Dedifferentiated amniotic fluid mesenchymal stem cell (primary cell): Measurements from ENCODE around the gene ARMC2.
"Not testable (repeated sequence)": the region's sequence is repeated elsewhere in the genome, so short reads cannot be mapped to it uniquely, and the experiment has no call there.

Experiments used
- DNase-seq: peaks from one replicate; pipeline ENCODE4 v3.0.0-alpha.2; 2016; ENCODE audit errors: extremely low spot score

The ARMC2 gene

GRCh38 chr6:108872141-108872557 is 23.9 kb downstream of the ARMC2 start:
- DNase-seq = no peak

GRCh38 chr6:108872575-108872974 is 24.4 kb downstream of the ARMC2 start:
- DNase-seq = no peak

- no peak for DNase-seq
These were observed 25.0 kb downstream of the ARMC2 start for GRCh38 chr6:108873251-108873650.

- no peak for DNase-seq
These were observed 25.7 kb downstream of the ARMC2 start for GRCh38 chr6:108873971-108874370.

- peak; percentile 33 for DNase-seq
These were observed 26.4 kb downstream of the ARMC2 start for GRCh38 chr6:108874470-108875160.

- DNase-seq = no peak
These were observed 26.9 kb downstream of the ARMC2 start for GRCh38 chr6:108875161-108875555.

GRCh38 chr6:108877046-108877751 is 29.0 kb downstream of the ARMC2 start:
- peak; percentile 77 for DNase-seq

- DNase-seq = no peak
These were observed 30.7 kb downstream of the ARMC2 start for GRCh38 chr6:108878942-108879341.

GRCh38 chr6:108883172-108883571 is 35.0 kb downstream of the ARMC2 start:
- DNase-seq = no peak

- no peak for DNase-seq
These were observed 36.2 kb downstream of the ARMC2 start for GRCh38 chr6:108884211-108885059.

GRCh38 chr6:108888052-108888451 is 39.8 kb downstream of the ARMC2 start:
- no peak for DNase-seq

- DNase-seq = no peak
These were observed 40.5 kb downstream of the ARMC2 start for GRCh38 chr6:108888745-108889144.

GRCh38 chr6:108890898-108891297 is 42.7 kb downstream of the ARMC2 start:
- not testable (repeated sequence) for DNase-seq

GRCh38 chr6:108895571-108895970 is 47.3 kb downstream of the ARMC2 start:
- DNase-seq = no peak

- DNase-seq = peak; percentile 81
These were observed 48.0 kb downstream of the ARMC2 start for GRCh38 chr6:108896111-108896661.

- no peak for DNase-seq
These were observed 49.1 kb downstream of the ARMC2 start for GRCh38 chr6:108897371-108897770.

- no peak for DNase-seq
These were observed 54.2 kb downstream of the ARMC2 start for GRCh38 chr6:108902382-108902792.

- no peak for DNase-seq
These were observed 55.6 kb downstream of the ARMC2 start for GRCh38 chr6:108903796-108904195.

- DNase-seq = no peak
These were observed 56.5 kb downstream of the ARMC2 start for GRCh38 chr6:108904741-108905140.

- DNase-seq = no peak
These were observed 66.2 kb downstream of the ARMC2 start for GRCh38 chr6:108914235-108915022.

GRCh38 chr6:108915258-108915657 is 67.0 kb downstream of the ARMC2 start:
- no peak for DNase-seq
